Activated naive CD4-positive, alpha-beta T cell treated with anti-CD3 and anti-CD28 coated beads for 36 hours (primary cell): ENCODE data around the gene CDH3. TPM values are rescaled to one million over a fixed set of nuclear protein-coding genes. Genes with fewer than 3 reads are reported as not detected.

Experiments
- CTCF ChIA-PET: fragments of 350-600 bp; sonication (Branson Sonifier 250); formaldehyde crosslinking; loops from one replicate; lab custom pipeline; 2021; ENCODE audit warnings: antibody characterized with exemption; lab: Charles Lee
- DNase-seq: peaks from one replicate; pipeline ENCODE4 v3.0.0-alpha.2; 2020
- H3K27ac Mint-ChIP-seq: one replicate; pipeline ENCODE4 v1.8.0; 2021; ENCODE audit warnings: mild to moderate bottlenecking, mixed read lengths
- H3K27me3 Mint-ChIP-seq: one replicate; pipeline ENCODE4 v1.8.0; 2021; ENCODE audit warnings: low read depth, mixed read lengths
- H3K36me3 Mint-ChIP-seq: one replicate; pipeline ENCODE4 v1.8.0; 2021; ENCODE audit warnings: low read depth, mixed read lengths
- H3K4me1 Mint-ChIP-seq: one replicate; pipeline ENCODE4 v1.8.0; 2021; ENCODE audit warnings: low read depth, mixed read lengths
- H3K4me3 Mint-ChIP-seq: one replicate; pipeline ENCODE4 v1.8.0; 2021; ENCODE audit warnings: mild to moderate bottlenecking, moderate library complexity, mixed read lengths
- H3K9me3 Mint-ChIP-seq: one replicate; pipeline ENCODE4 v1.8.0; 2021; ENCODE audit warnings: mixed read lengths
- intact Hi-C: fragments of 100-400 bp; cut with micrococcal nuclease; formaldehyde crosslinking; loops from one replicate; pipeline ENCODE4 v1.15.1; 2023
- total RNA-seq, 2 experiments: library from RNA; stranded (reverse); gene quantifications; one replicate each; pipeline ENCODE4 v1.2.3, GENCODE V29; 2021

CDH3 gene
- total RNA-seq, 2 experiments from 2014 or later = 20.1 to 23.3 TPM

DNA sequence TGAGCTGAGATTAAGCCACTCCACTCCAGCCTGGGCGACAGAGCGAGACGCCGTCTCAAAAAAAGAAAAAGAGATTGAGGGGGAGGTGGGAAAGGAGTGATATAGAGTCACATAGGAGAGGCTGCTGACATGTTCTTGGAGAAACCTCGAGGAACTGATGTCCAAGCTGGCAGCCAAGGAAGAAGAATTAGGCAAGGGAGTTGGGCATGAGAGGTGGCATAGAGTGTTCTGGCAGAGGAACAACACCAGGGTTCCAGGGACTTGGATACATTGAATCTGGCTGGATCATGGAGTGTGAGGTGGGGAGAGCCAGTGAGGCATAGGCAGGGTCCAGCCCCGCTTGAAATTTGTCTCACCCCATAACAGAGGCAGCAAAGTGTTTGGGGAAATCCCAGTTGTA lies 10.7 kb downstream of the CDH3 start:
- intact Hi-C loops = no loop called here
- Mint-ChIP-seq H3K27me3 (peaks cover 34% of the 10 kb centered on the region), H3K4me3 (no peak overlapping the region), H3K36me3 (no peaks in the 10 kb centered on the region), H3K9me3 (no peaks in the 10 kb centered on the region), H3K4me1 (peaks cover 13% of the 10 kb centered on the region), H3K27ac (no peak overlapping the region)
- CTCF ChIA-PET = no interaction called here
- DNase-seq = no peak

- no peak for DNase-seq
- intact Hi-C loops = no loop called here
- peaks cover 13% of the 10 kb centered on the region for H3K4me1 Mint-ChIP-seq
- H3K27me3 Mint-ChIP-seq = peaks cover 25% of the 10 kb centered on the region
- H3K4me3 Mint-ChIP-seq = no peak overlapping the region
- CTCF ChIA-PET = no interaction called here
- no peaks in the 10 kb centered on the region for H3K36me3 Mint-ChIP-seq
- no peak overlapping the region for H3K27ac Mint-ChIP-seq
- no peaks in the 10 kb centered on the region for H3K9me3 Mint-ChIP-seq
These were observed 11.6 kb downstream of the CDH3 start for GRCh38 chr16:68656751-68657150.

DNA sequence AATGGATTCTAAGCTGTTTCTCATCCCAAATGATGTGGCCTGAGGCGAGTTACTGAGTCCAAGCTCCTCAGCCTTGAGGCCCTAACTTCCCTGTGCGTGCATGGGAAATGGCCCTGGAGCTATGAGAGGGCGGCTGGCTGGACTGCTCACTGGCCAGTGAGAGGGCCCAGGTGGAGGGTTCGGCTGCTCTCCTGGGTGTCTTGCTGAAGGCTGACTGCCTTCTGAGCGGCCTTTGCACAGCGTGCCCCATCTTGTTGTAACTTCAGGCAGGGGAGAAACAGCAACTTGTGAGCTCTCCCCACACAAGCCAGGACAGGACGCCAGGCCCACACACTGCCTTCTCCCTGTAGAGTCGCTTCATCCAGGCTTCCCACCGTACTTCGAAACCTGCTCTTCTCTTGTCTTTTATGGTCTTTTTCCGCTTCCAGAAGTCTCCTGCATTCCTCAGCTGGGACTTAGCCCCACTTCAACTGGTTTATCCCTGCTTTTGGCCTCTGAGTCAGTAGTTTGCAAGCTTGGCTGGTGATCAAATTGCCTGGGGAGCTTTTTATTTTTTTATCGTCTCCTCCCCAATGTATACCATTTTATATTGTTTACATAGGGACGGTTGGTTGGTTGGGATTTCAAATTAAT lies 13.3 kb downstream of the CDH3 start:
- Mint-ChIP-seq H3K4me3 (no peak overlapping the region), H3K36me3 (no peaks in the 10 kb centered on the region), H3K9me3 (no peaks in the 10 kb centered on the region), H3K27me3 (peaks cover 24% of the 10 kb centered on the region), H3K27ac (no peak overlapping the region), H3K4me1 (peaks cover 13% of the 10 kb centered on the region)
- no peak for DNase-seq
- CTCF ChIA-PET = interaction anchor here (1.5 kb wide), 1 partner anchor 138 kb away, joined by 4 read pairs; no protein-coding TSS in a partner anchor
- intact Hi-C loops = no loop called here

DNA sequence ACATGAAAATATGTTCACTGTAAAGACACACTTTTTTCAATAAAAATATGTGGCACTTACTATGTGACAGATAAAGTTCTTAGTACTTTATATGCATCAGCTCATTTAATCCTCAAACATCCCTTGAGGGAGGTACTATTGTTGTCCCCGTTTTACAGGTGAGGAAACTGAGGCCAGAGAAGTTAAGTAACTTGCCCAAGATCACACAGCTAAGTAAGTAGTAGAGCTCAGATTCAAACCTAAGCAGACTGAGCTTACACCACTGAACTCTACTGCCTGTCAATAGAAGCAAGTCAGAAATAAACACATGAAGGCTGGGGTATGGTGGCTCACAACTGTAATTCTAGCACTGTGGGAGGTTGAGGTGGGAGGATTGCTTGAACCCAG lies 13.9 kb downstream of the CDH3 start:
- intact Hi-C loops = loop anchor here (1.0 kb wide), 1 partner anchor 9 kb away; no protein-coding TSS in a partner anchor
- CTCF ChIA-PET = interaction anchor here (1.5 kb wide), 1 partner anchor 138 kb away, joined by 4 read pairs; no protein-coding TSS in a partner anchor

DNA sequence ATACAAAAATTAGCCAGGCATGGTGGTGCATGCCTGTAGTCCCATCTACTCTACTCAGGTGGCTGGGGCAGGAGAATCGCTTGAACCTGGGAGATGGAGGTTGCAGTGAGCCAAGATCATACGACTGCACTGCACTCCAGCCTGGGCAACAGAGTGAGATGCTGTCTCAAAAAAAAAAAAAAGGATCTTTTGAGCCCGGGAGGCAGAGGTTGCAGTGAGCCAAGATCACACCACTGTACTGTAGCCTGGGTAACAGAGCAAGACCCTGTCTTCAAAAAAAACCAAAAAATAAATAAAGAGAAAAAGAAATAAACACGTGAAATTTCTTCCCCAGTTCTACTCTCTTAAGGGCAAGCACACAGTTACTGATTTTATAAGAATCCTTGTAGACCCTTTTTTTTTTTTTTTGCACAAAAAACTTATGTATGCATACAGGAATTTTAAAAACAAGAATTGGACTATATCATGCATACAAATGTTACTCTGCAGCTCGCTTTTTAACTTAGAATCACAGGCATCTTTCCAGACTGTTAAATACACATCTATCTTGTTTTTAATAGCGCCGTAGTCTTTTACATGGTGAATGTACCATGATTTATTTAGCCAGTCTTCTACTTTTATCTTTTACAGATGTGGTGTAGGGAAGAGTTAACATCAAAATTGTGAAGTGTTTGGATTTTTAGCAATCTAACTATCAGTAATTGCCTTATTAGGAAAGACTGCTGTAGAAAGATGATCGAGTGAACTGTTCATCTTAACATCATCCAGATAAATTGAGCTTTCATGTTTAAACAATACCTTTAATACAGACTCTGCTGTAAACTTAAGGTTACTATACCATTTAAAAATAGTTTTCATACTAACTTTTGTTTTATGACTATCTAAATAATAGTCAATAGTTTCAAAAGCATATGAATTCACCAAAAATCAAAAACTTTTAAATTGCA lies 14.6 kb downstream of the CDH3 start:
- Mint-ChIP-seq H3K9me3 (no peaks in the 10 kb centered on the region), H3K27ac (no peak overlapping the region), H3K4me3 (no peak overlapping the region), H3K4me1 (peaks cover 13% of the 10 kb centered on the region), H3K36me3 (no peaks in the 10 kb centered on the region), H3K27me3 (peaks cover 25% of the 10 kb centered on the region)
- intact Hi-C loops = loop anchor here (1.0 to 2.0 kb wide), 3 partner anchors 9 to 97 kb away; no protein-coding TSS in a partner anchor
- DNase-seq = no peak
- CTCF ChIA-PET = interaction anchor here (0.6 to 1.8 kb wide), 4 partner anchors 12 to 464 kb away, joined by 3 to 7 read pairs (median 4); no protein-coding TSS in a partner anchor

More for the DNA sequence above, 13.9 kb downstream of the CDH3 start:
- H3K4me3 Mint-ChIP-seq = no peak overlapping the region
- H3K36me3 Mint-ChIP-seq = no peaks in the 10 kb centered on the region
- H3K4me1 Mint-ChIP-seq = peaks cover 13% of the 10 kb centered on the region
- H3K27ac Mint-ChIP-seq = no peak overlapping the region
- no peak for DNase-seq
- no peaks in the 10 kb centered on the region for H3K9me3 Mint-ChIP-seq
- H3K27me3 Mint-ChIP-seq = peaks cover 25% of the 10 kb centered on the region

DNA sequence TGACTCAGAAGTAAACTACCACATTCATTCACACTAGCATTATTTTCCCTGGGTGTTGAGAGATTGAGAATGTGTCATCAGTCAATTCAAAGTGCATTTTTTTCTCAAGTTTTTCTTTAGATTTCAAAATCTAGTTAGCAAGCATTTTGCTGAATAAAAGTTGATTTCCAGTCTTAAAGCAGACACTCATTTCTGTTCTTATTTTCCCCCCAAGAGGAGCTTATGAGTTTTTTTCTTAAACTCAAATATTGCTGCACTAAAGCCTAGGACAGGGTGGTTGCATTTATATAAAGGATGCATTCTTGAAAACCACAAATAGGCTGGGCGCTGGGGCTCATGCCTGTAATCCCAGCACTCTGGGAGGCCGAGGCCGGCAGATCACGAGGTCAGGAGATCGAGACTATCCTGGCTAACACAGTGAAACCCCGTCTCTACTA lies 15.3 kb downstream of the CDH3 start:
- Mint-ChIP-seq H3K36me3 (no peaks in the 10 kb centered on the region), H3K27me3 (peaks cover 23% of the 10 kb centered on the region), H3K4me3 (no peak overlapping the region), H3K9me3 (no peaks in the 10 kb centered on the region), H3K27ac (peak overlapping the region; percentile 43), H3K4me1 (peaks cover 13% of the 10 kb centered on the region)
- CTCF ChIA-PET = interaction anchor here (0.5 to 1.8 kb wide), 4 partner anchors 12 to 344 kb away, joined by 3 to 7 read pairs (median 6); no protein-coding TSS in a partner anchor
- intact Hi-C loops = loop anchor here (2.0 kb wide), 2 partner anchors 14 to 96 kb away; no protein-coding TSS in a partner anchor
- DNase-seq = no peak

DNA sequence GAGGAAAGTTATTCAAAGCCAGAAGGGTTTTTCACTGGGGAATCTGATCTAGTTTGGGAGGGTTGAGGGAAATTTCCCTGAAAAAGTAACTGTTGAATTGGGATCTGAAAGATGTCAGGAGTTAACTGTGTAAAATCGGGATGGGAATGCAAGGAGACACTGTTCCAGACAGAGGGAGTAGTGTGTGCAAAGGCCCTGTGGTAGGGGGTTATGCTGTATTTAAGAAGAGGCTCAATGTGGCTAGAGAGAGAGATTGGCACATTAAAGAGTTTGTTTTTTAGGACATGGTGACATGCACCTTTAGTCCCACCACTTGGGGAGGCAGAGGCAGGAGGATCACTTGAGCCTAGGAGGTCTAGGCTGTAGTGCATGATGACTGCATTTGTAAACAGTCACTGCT lies 16.9 kb downstream of the CDH3 start:
- intact Hi-C loops = no loop called here
- Mint-ChIP-seq H3K4me1 (peaks cover 14% of the 10 kb centered on the region), H3K27ac (no peak overlapping the region), H3K27me3 (peaks cover 12% of the 10 kb centered on the region), H3K9me3 (no peaks in the 10 kb centered on the region), H3K36me3 (no peaks in the 10 kb centered on the region), H3K4me3 (no peak overlapping the region)
- no peak for DNase-seq
- CTCF ChIA-PET = no interaction called here

DNA sequence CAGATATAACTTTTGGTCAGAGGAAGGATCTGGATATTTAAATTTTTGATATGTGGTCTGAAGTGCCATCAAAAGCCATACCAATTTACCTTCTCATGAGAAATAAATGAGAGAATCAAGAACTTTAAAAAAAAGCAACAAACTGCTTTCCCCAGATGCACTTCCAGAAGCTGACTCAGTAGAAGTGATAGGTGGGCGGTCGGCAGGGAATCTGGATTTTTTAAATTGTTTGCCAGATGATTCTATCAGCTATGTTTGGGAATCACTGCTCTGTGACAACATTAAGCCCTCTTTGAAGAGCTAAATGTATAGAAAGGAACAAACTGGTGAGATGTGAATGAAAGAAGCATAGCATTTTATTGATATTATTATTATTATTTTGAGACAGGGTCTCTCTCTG lies 19.2 kb downstream of the CDH3 start:
- peaks cover 5% of the 10 kb centered on the region for H3K27me3 Mint-ChIP-seq
- no peaks in the 10 kb centered on the region for H3K36me3 Mint-ChIP-seq
- no peaks in the 10 kb centered on the region for H3K9me3 Mint-ChIP-seq
- CTCF ChIA-PET = interaction anchor here (0.5 kb wide), 1 partner anchor 593 kb away, joined by 4 read pairs; no protein-coding TSS in a partner anchor
- H3K27ac Mint-ChIP-seq = no peak overlapping the region
- H3K4me1 Mint-ChIP-seq = peaks cover 30% of the 10 kb centered on the region
- intact Hi-C loops = no loop called here
- H3K4me3 Mint-ChIP-seq = no peak overlapping the region
- no peak for DNase-seq

GRCh38 chr16:68665501-68665900 lies 20.4 kb downstream of the CDH3 start:
- peaks cover 8% of the 10 kb centered on the region for H3K27me3 Mint-ChIP-seq
- DNase-seq = no peak
- H3K36me3 Mint-ChIP-seq = no peaks in the 10 kb centered on the region
- intact Hi-C loops = no loop called here
- CTCF ChIA-PET = no interaction called here
- H3K27ac Mint-ChIP-seq = no peak overlapping the region
- H3K9me3 Mint-ChIP-seq = no peaks in the 10 kb centered on the region
- peaks cover 24% of the 10 kb centered on the region for H3K4me1 Mint-ChIP-seq
- no peak overlapping the region for H3K4me3 Mint-ChIP-seq

- no peaks in the 10 kb centered on the region for H3K36me3 Mint-ChIP-seq
- H3K4me3 Mint-ChIP-seq = no peak overlapping the region
- H3K27ac Mint-ChIP-seq = peak overlapping the region; percentile 77
- intact Hi-C loops = loop anchor here (1.0 to 2.0 kb wide), 6 partner anchors 9 to 140 kb away; no protein-coding TSS in a partner anchor
- H3K4me1 Mint-ChIP-seq = peaks cover 24% of the 10 kb centered on the region
- H3K9me3 Mint-ChIP-seq = no peaks in the 10 kb centered on the region
- peak; percentile 77 for DNase-seq
- peaks cover 7% of the 10 kb centered on the region for H3K27me3 Mint-ChIP-seq
- CTCF ChIA-PET = interaction anchor here (1.0 to 2.1 kb wide), 7 partner anchors 16 to 179 kb away, joined by 3 to 11 read pairs (median 7); no protein-coding TSS in a partner anchor
These were observed 23.2 kb downstream of the CDH3 start for GRCh38 chr16:68668266-68668665.

DNA sequence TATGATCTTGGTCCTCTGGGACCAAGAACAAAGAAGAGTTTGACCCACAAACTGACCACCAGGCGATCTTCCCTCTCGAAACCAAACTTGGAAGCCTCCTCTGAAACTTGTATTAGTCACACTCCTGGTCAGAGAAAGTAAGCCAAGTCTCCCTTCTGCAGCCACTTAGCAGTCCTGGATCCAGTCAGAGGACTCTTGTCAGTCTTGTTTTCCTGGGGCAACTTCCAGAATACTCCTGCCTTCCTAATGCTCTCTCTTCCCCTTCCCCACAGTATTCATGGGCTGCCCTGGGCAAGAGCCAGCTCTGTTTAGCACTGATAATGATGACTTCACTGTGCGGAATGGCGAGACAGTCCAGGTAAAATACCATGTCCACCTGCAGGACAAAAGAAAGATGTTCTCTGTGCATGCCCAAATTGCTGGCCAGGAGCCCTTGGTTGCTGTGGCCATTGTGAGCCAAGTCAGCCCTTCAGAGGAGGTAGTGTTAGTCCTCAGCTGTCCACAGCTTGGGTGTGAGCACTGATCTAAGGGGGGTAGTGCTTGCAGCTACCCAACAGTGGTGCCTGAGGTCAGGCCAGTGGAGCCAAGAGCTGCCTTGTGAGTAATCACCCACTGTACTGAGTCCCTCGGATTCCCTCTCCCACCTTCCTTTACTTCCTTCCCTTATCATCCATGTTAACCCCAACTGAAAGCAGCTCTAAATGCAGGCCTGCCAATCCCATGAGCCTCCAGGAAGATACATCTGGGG lies 31.2 kb downstream of the CDH3 start:
- no peaks in the 10 kb centered on the region for H3K36me3 Mint-ChIP-seq
- DNase-seq = no peak
- H3K27ac Mint-ChIP-seq = no peak overlapping the region
- CTCF ChIA-PET = interaction anchor here (0.6 to 1.0 kb wide), 2 partner anchors 108 to 148 kb away, joined by 3 read pairs; no protein-coding TSS in a partner anchor
- H3K4me1 Mint-ChIP-seq = no peaks in the 10 kb centered on the region
- no peak overlapping the region for H3K4me3 Mint-ChIP-seq
- intact Hi-C loops = no loop called here
- no peaks in the 10 kb centered on the region for H3K9me3 Mint-ChIP-seq
- peaks cover 4% of the 10 kb centered on the region for H3K27me3 Mint-ChIP-seq
